ENCODE data around the gene CLDN3.

DNA sequence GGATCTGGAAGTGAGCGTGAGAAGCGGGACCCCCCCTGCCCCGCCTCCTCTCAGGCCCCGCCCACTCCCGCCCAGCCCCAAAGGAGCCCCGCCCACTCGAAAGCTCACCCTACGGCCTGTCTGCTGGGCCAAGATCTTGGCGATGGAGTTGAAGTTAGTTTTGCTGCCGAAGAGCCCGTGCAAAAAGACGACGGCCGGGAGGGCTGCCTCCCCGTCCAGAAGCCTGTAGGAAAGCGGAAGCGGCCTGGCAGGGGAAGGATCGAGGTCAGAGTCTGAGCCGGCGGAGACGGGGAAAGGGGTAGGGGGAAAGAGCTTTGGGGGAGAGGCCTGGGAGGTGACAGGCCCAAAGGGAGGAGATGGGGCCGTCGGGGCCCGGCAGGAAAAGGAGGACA is 31.9 kb downstream of the CLDN3 start:
- no peak for TF ChIP-seq POLR2A (IDR thresholded peaks at IDR 0.05)
- no peak for TF ChIP-seq CTCF (IDR thresholded peaks at IDR 0.05)
